G401 (cell line): Measurements from ENCODE around the gene CEP350. TPM values are rescaled to one million over a fixed set of nuclear protein-coding genes. Genes with fewer than 3 reads are reported as not detected.

ENCODE experiments used
- DNase-seq: peaks from one replicate; pipeline ENCODE4 v3.0.0-alpha.2; 2015; ENCODE audit warnings: low spot score
- in situ Hi-C: cut with HindIII; loops from 2 replicates; pipeline ENCODE4 v1.10.0; 2016; ENCODE audit warnings: low sequenced_read_pairs, mixed read lengths
- total RNA-seq: library from RNA; depleted of rRNA; stranded (reverse); fragments of >200 nt; shearing (Covaris generic); gene quantifications from 2 replicates; pipeline ENCODE4 v1.2.3, GENCODE V29; 2014

The CEP350 gene
- total RNA-seq, 1 experiment from 2014 or later = 64.9 TPM

DNA sequence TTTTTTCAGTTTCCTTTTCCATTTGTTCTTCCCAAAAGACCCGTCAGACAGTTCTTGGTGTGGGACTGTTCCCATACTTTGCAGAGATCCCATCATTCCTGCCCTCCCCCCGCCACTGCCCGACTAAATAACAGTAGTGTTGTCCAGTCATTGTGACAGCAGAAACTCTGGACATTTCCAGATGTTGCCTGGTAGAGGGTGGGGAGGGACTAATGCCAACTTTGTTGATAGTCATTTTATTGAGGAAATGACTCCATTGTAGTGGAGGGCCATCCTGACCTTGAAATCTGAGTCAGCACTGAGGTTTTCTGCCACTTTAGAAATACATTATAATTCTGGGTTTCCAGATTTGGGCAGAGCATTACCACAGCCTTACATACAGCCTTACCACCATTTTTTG lies 85.4 kb downstream of the CEP350 start:
- no peak for DNase-seq
- in situ Hi-C loops = no loop called here

DNA sequence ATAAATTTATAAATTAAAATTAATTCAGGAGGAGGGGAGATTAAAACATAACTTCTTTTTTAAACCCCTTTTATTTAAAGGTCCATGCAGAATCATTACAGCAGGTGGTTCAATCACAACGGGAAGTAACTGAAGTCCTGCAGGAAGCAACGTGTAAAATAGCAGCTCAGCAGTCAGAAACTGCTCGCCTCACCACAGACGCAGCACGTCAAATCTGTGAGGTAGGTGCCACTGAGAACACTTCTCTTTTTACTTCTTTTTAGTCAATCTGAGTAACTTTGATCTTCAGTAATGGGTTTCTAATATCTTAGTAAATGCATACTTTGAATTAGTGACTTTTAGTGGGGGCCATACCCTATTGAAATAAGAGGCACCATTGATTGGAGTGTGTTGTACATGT lies 87.0 kb downstream of the CEP350 start:
- no peak for DNase-seq
- in situ Hi-C loops = no loop called here

DNA sequence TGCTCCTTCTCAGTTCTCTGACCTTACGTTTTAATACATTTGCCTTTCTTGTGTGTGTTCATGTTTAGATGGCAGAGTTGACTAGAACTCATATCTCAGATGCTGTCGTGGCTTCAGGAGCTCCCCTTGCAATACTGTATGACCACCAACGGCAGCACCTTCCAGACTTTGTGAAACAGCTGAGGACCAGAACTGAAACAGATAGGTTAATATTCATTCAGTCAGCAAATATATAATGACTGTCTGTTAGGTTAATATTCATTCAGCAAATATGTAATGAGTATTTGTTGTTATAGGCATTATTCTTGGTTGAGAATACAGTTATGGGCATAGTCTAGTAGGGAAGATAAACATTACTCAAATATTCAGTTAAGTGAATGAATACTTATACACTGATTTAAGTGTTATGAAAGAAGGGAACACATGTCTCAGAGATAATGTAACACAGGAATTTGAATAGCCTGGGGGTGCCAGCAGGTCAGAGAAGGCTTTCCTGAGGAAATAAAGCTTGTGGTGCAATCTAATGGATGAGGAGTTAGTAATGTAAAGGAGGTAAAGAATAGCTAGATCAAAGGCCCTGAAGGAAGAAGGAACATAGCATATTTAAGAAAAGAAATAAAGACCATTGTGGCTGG lies 88.5 kb downstream of the CEP350 start:
- in situ Hi-C loops = no loop called here
- DNase-seq = no peak

DNA sequence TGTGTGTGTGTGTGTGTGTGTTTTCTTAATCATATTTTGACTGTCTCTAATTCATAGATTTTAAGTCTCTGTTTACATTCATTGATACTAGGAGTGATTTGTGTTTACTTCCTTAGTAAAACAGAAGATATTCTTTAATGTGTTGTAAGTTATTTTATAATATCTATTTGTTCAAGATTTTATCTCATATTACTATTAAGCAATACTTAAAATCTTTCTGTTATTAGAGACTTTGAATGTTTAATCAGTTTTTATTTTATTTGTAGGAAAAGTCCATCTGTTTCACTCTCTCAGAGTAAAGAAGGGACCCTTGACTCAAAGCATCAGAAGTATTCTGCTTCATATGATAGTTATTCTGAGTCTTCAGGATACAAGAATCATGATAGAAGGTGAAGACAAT lies 89.2 kb downstream of the CEP350 start:
- in situ Hi-C loops = no loop called here
- DNase-seq = no peak

DNA sequence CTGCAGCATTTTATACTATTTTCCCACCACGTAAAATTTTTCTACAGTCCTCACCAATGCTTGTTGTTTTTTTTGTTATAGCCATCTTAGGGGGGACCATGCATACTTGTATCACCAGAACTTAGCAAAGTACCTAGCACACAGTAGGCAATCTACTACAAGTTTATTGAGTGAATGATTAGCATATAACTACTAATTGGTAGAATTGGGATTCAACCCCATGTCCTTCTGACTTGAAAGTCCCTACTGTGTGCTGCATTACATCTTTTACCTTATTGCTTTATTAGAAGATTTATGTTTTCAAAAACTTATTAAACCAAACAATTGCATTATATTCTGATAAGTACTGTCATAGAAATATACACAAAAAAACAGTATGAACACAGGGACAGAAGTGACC lies 92.1 kb downstream of the CEP350 start:
- in situ Hi-C loops = no loop called here

DNA sequence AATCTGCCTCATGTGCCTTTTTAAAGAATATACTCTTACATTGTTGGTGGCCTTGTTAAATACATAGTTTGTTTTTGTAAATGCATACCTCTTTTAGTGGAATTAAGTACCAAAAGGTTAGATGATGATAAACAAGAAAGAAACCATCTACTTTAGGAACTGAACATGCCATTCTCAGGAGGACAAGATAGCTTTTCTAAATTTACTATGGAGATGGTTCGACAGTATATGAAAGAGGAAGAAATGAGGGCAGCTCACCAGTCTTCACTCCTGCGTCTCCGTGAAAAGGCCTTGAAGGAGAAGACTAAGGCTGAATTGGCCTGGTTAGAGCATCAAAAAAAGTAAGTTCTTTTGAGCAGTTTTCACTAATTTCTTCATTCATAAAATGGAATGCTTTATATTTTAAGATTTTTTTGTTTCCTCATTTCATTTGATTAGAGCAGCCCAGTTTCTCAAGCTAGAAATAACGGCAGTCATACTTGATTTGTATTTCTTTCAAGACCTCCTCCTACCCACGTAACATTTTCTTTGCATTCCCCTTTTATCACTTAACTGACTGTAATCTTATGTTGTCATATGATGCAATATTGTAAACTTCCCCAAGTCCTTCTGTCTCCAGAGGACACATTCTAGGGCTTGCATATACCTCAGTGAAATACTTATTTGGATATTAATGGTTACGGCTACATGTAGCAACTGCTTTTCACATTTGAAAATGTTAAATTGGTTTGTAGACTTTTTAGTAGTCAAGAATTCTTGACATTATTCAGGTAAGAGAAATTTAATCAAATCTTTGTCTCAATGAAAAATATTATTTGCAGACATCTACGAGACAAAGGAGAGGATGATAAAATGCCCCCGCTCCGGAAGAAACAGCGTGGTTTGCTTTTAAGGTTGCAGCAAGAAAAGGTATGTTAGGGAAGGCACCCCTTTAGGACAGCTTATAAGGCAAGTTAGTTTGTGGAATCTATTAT lies 99.3 kb downstream of the CEP350 start:
- in situ Hi-C loops = no loop called here
- DNase-seq = no peak

More for the DNA sequence above, 92.1 kb downstream of the CEP350 start:
- no peak for DNase-seq

DNA sequence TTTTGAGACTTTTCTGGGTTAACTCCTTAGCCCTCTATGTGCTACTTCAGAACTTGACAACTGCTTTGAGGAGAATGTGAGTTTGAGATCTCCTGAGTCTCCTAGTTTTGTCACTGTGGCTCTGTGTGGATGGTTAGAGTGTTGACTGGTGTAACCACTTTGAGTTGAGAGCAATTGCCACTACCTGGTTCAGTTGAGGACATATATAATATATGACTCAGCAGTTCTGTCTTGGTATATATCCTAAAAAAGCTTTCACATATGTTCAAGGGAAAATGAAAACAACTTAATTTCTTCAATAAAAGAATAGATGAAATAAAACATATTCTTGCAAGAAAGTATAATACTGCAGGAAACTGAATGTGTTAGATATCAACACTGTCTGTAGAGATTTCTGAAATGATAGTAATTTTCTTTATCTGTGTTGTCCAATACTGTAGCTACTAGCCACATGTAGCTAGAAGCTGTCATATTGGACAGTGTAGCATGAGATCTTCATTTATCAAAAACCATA lies 103.3 kb downstream of the CEP350 start:
- no peak for DNase-seq
- in situ Hi-C loops = no loop called here

DNA sequence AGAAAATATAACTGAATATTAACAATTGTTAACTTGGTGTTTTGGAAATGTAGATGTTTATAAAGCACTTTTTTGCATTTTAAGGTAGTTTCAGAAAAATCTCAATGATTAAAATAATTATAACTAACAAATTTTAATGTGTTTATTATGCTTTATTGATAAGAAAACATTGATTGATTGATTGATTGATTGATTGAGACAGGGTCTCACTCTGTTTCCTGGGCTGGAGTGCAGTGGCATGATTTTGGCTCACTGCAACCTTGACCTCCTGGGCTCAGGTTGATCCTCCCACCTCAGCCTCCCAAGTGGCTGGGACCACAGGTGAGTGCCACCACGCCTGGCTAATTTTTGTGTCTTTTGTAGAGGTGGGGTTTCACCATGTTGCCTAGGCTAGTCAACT lies 106.4 kb downstream of the CEP350 start:
- in situ Hi-C loops = no loop called here
- no peak for DNase-seq

DNA sequence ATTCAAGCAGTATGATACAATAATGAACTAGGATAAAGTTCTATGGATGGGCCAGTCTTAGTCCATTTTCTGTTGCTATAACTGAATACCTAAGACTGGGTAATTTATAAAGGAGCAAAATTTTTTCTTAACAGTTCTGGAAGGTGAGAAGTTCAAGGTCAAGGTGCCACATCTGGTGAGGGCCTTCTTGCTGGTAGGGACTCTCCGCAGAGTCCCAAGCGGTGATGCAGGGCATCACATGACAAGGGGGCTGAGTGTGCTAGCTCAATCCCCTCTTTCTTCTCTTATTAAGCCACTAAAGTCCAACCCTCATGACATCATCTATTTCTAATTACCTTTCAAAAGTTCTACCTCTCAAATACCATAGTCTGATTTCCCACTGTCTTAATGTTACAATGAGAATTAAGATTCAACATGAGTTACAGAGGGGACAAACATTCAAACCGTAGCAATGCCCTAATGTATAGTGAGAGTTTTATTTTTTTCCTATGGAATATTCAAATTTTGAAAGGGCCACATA lies 107.9 kb downstream of the CEP350 start:
- no peak for DNase-seq
- in situ Hi-C loops = no loop called here

DNA sequence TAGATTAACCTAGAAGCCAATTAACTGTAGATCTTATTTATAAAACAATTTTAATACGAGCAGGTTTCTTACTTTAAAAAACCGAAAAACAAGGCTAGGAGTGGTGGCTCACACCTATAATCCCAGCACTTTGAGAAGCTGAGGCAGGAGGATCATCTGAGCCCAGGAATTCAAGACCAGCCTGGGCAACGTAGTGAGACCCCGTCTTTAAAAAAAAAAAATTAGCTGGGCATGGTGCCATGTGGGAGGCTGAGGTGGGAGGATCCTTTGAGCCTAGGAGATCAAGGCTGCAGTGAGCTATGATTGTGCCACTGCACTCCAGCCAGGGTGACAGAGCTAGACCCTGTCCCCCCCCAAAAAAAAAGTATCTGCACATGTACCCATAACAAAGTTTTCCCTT lies 110.8 kb downstream of the CEP350 start:
- no peak for DNase-seq
- in situ Hi-C loops = no loop called here

DNA sequence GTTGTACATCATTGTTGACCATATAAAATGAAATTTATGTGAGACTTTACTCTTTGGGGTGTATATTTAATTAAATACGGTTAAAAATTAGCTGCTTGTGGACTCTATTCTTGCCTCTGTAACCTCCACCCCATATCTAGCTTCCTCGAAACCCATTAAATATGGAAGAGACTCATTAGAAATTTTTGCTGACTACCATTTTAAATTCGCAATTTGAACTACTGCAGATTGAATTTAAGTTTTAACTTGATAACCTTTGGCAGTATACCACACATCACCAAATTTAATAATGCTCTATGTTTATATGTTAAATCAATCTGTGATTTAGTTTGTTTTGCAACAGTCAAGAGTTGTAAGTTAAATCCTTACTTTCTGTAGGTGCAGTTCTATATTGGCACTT lies 111.5 kb downstream of the CEP350 start:
- in situ Hi-C loops = no loop called here
- no peak for DNase-seq

DNA sequence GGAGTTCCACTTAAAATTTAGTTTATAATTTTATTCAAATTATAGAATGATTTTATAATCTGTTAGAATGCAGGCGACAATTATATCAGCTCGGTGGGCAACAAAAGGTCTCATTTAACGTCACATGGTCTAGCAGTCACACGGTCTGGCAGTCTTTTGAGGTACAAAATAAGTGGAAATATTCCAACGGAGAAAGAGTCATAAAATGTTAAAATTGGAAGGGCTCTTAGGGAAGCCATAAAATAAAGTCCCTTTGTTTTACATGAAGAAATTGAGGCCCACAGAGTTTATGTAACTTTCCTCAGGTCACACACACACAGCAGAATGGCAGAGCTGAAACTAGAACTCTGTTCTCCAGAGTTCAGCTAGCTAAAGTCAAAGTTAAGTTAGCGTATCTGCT lies 115.7 kb downstream of the CEP350 start:
- in situ Hi-C loops = no loop called here
- DNase-seq = no peak

DNA sequence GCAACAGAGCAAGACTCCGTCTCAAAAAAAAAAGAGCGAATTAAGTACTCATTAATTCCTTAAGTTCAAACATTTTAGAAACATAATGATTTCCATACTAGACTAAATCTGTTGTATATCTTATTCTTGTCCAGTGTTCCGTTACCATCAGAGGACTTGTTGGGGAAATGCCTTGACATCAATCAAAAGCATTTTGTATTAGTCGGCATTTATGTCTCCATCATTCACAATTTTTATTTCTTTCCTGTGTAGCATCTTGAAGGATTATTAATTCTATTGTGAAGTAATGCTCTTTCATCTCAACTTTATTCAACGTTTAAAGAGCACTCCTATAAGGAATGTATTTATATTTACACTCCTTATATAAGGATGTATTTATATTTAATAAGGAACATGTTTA lies 117.1 kb downstream of the CEP350 start:
- in situ Hi-C loops = no loop called here
- DNase-seq = no peak

DNA sequence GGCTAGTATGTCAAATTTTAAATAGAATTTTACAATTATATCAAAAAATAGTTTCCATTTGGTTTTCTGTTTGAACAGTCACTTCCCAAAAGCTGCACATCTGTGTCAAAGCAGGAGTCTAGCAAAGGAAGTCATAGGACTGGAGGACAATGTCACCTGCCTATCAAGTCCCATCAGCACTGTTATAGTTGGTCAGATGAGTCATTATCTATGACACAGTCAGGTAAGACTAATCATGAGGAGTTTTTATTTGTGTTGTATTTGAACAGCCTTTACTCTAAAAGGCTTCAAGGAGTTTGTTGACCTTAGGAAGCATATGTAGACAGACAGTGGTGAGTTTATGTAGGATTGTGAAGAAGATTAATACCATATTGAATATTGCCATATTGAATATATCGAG lies 125.8 kb downstream of the CEP350 start:
- DNase-seq = no peak
- in situ Hi-C loops = no loop called here

DNA sequence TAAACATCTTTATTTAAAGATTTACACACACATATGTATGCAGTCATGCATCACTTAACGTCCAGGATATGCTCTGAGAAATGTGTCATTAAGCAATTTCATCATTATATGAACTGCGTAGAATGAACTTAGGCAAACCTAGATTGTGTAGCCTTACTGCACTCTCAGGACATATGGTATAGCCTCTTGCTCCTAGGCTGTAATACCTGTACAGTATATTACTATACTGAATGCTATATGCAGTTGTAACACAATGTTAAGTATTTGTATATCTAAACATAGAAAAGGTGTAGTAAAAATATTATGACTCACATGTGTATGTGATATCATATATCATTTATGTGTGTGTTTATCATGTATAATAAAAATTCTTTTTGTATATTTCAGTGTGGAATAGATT lies 126.9 kb downstream of the CEP350 start:
- in situ Hi-C loops = no loop called here
- DNase-seq = no peak

DNA sequence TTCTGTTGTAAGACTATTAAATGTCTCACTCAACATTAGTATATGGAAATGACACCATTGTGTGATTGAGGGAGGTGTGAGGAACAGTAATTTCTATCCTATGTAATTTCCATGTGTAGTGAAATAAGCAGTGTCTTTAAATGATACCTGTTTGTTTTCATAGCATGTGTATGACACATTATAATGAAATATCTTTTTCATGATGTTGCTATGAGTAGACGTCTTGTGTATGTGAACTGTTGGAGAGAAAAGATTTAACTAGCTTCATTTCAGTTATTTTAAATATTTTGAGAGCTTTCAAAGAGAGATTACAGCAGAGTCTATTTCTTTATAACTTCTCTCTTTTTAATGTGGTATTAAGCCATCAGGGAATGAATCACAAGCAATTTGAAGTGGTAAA lies 128.6 kb downstream of the CEP350 start:
- no peak for DNase-seq
- in situ Hi-C loops = no loop called here

DNA sequence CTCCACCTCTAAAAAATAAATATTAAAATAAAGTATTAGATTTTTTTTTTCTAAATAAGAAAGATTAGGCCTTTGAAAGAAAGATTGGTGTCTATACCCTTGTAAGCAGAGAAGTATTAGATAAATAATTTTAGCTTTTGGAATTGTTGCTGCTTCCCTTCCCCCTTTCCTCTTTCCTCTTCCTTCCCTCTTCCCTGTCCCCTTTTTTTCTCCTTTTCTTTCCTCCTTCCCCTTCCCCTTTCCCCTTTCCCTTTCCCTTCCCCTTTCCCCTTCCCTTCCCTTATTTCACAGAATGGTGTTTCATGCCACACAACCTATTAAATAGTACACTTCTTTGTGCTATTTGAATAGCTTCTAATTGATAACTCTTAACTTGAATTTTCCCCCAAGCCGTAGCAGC lies 130.3 kb downstream of the CEP350 start:
- no peak for DNase-seq
- in situ Hi-C loops = no loop called here

DNA sequence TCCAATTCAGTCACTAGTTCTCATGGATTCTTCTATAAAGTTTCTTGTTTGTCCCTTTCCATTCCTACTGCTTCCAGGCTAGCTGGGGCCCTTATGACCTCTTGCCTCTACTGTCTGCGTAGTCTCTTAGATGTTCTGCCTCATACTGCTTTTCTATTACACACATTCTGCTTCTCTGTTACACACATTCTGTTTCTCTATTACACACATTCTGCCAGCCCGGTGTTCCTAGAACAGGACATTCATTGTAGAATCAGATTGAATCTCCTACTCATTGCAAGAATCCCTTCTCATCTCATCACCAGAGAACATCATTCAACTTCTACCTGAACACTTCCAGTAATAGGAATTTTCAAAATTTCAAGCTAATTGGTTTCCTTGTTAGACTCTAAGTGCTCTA lies 130.7 kb downstream of the CEP350 start:
- in situ Hi-C loops = no loop called here
- DNase-seq = no peak

DNA sequence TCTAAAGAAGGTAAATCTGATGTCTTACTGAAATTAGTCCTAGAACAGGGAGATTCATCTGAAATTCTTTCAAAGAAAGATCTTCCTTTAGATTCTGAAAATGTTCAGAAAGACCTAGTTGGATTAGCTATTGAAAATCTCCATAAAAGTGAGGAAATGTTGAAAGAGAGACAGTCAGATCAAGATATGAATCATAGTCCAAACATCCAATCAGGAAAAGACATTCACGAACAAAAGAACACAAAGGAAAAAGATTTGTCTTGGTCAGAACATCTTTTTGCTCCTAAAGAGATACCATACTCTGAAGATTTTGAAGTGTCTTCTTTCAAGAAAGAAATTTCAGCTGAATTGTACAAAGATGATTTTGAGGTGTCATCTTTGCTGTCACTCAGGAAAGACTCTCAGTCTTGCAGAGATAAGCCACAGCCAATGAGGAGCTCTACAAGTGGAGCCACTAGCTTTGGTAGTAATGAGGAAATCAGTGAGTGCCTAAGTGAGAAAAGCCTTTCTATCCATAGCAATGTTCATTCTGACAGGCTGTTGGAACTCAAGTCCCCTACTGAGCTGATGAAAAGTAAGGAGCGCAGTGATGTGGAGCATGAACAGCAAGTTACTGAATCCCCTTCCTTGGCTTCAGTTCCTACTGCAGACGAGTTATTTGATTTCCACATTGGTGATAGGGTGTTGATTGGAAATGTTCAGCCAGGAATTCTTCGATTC lies 138.5 kb downstream of the CEP350 start:
- in situ Hi-C loops = no loop called here
- DNase-seq = no peak
